Measurements from ENCODE around the gene RAB40A. TPM values are rescaled to one million over a fixed set of nuclear protein-coding genes. Genes with fewer than 3 reads are reported as not detected.

Gene RAB40A, protein sequence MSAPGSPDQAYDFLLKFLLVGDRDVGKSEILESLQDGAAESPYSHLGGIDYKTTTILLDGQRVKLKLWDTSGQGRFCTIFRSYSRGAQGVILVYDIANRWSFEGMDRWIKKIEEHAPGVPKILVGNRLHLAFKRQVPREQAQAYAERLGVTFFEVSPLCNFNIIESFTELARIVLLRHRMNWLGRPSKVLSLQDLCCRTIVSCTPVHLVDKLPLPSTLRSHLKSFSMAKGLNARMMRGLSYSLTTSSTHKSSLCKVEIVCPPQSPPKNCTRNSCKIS
- total RNA-seq, result not detected in 2 replicates

DNA sequence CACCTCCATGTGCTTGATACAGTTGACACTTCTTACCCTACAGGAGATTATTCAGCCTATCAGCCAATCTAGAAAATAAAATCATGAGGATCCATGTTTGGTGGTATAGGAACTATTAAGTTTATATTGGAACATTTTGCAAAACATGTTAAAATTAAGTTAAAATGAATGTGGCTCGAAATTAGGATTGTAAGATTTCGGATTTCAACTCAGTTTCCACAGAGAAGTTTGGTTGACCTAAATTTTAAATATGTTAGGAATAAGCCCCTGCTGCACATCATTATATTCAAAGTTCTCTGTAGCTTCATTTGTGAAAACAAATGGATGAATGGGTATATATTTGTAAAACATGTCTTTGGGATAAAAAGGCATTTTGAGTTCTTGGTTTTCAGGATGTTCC, at the start of gene RAB40A:
RAB40A (minus strand) TSS at position 101 of the 400 bp plus-strand sequence. CDS start 18,733 bp downstream, outside the sequence.
- no peak for DNase-seq (ENCODE audit: low read depth, low spot score)

DNA sequence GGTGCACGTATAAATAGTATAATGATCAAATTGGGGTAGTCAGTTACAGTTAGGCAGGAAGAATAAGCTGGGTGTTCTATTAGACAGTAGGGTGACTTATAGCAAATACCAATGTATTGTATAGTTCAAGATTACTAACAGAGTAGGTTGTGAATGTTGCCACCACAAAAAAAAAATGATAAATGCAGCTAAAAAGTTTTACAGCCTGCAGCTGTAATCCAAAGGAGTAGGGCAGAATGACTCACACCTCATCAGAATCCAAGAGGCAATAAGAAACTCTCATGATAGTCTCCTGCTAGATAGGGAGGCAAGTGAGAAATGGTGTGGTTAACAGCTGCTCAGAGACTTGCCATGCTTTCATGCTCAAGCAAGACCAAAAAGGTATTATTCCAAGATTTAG, 46.5 kb upstream of the RAB40A start:
- DNase-seq (ENCODE audit: low read depth, low spot score), result no peak

DNA sequence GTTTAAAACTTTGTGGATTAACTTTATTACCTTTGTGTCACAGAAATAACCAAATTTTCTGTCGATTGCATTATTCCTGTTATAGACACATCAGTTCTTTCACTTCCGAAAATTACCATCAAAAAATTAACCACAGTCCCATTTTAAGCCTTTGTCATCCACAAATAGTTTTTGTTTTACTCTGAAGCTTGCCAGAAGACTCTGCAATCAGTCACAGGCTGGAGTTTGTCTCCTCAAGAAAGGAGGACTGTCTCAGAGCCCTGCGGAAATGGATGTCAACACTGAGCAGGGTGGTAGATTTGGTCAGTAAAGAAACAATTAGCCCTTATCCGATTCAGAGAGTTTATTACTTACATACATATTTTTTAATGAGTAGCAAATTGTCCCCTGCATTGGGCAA, 45.9 kb upstream of the RAB40A start:
- DNase-seq (ENCODE audit: low read depth, low spot score), result no peak

DNA sequence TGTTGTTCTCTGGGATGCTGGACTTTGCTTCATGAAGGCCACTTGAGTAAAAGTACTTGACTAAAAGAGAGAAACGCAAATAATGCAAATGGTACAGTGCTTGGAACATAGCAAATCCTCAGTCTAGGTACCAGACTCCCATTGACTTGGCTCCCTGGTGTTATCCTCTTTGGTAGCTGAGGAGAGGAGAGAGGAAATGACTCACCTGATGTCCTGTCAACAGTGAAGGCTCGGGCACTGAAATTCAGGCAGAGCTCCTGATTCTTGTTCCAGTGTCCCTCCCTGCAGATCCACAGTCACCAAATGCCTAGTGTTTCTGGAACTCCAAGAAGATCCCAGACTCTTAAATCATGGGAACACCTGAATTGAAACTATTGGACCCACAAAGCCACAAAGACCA, 43.5 kb upstream of the RAB40A start:
- no peak for DNase-seq (ENCODE audit: low read depth, low spot score)

DNA sequence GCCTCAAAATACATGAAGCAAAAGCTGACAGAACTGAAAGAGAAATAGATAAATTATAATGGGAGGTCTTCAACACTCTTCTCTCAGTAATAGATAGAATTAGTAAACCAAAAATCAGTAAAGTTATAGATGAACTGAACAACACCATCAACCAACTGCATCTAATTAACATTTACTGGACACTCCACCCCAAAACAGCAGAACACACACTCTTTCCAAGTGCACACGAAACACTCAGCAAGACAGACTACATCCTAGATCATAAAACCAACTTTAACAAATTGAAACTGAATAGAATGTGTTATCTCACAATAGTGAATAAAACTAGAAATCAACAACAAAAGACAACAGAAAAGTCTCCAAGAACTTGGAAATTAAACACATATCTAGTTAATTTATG, 41.0 kb upstream of the RAB40A start:
- no peak for DNase-seq (ENCODE audit: low read depth, low spot score)

DNA sequence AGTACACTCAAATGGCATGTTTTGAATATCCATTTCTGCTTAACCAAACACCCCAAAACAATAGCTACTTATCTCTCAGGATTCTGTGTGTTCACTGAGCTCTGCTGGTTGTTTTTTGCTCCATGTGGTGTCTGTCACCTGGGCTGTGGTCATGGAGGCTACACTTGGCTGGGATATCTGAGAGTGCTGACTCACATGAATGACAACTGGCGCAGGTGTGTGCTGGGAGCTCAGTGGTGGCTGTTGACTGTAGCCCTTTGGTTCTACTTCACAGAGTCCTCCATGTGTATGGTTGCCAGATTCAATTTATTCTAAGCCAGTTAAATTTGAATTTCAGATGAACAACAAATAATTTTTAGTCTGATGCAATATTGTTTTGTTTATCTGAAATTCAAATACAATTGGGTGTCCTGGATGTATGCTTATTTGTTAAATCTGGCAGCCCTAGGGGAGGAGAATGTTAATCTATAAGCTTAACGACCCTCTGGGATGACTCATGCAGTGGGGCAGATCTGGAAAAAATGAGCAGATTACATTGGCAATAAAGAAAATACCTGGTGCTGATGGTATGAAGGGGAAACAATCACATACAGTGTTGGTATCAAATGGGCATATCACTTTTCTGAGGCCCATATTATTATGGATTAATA, 37.8 kb upstream of the RAB40A start:
- no peak for DNase-seq (ENCODE audit: low read depth, low spot score)

DNA sequence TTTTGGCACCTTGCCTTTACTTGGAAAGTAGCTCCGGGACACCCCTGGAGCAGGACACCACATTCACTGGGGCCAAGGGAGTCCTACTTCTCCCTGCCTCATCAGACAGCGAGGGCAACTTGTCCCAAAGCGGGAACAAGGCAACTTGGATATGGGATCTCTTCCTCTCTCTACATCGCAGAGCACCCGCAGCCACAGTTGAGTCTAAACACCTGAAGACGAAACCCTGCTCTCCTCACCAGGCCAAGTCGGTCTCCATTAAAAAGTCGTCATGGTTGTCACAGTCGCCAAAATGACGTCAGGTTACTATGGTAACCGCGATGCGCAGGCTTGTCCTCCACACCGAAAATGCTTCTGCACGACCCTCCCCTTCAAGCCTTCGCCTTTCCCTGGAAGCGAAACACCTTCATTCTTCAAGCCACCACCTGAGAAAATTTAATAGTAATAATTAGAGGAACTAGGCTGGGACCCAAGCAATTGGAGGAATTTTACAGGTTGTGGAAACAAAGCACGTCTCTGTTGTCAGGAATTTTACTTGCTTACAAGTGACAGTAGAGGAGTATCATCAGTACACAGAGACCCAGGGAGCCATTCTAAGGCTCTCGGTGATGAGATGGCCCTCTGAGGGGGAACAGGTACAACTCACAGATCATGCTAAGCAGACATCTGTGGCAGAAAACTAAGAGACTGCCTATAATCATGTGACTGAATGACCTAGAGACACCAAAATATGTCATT, 35.6 kb upstream of the RAB40A start:
- peak; percentile 19 for DNase-seq (ENCODE audit: low read depth, low spot score)

DNA sequence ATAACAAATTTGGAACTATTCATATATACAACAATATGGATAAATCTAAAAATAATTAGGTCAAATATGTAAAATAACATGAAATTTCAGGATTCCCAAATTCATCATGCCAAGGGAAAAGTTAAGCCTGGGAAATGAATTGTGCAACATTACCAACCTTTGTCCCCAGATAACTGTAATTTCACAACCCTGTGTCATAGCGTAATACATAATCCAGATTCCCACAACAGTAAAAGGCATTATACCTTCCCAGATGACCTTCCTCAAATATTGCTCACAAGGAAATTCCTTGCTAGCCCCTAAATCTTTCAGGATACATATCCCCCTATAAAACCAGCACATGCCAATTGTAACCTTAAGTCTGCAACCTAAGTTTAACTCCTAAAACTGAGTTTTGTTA, 32.9 kb upstream of the RAB40A start:
- DNase-seq (ENCODE audit: low read depth, low spot score), result no peak

DNA sequence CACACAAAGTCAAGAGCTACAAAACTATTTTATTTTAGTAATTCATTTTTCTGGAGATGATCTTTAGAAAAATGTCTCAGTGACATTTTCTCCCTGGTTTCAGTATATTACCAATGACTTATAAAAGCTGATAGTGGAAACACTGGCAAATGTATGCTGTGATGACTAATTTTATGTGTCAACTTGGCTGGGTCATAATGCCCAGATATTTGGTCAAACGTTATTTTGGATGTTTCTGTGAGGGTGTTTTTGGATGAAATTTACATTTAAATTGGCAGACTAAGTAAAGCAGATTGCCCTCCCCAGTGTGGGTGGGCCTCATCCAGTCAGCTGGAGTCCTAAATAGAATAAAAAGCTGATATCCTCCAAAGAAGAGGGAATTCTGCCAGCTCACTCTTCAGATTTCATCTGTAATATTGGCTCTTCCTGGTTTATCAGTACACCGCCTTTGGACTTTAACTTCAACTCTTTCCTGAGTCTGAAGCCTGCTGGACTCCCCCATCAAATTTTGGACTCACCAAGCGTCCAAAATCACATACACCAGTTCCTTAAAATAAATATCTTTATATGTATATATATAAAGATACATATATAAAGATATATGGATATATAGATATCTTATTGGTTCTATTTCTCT, 31.2 kb upstream of the RAB40A start:
- no peak for DNase-seq (ENCODE audit: low read depth, low spot score)

DNA sequence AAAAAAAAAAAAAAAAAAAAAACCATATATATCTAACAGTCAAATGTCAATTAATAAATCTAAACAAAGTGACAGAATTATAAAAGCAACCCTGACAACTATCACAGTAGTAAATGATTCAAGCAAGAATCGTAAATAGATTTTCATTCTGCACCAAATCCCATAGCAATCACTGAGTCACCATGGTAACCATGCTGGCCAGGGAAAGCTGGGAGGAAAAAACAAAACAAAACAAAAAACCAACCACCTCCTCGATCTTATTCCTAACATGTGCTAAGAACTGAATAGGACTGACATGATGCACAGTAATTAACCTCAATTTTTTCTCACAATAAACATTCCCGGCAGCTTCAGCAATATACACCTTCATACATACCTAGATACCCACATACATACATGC, 30.6 kb upstream of the RAB40A start:
- DNase-seq (ENCODE audit: low read depth, low spot score), result no peak

DNA sequence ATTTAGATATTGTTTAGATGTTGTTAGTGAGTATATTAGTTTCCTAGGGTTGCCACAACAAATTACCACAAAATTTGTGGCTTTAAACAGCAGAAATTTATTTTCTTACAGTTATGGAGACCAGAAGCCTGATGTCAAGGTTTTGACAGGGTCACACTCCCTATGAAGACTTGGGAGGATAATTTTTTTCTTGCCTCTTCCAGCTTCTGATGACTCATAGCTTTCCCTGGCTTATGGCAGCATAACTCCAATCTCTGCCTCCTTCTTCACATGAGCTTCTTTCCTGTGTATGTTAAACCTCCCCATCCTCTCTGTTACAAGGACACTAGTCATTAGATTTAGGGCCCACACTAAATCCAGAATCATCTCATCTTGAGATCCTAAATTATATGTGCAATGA, 20.9 kb upstream of the RAB40A start:
- DNase-seq (ENCODE audit: low read depth, low spot score), result no peak

DNA sequence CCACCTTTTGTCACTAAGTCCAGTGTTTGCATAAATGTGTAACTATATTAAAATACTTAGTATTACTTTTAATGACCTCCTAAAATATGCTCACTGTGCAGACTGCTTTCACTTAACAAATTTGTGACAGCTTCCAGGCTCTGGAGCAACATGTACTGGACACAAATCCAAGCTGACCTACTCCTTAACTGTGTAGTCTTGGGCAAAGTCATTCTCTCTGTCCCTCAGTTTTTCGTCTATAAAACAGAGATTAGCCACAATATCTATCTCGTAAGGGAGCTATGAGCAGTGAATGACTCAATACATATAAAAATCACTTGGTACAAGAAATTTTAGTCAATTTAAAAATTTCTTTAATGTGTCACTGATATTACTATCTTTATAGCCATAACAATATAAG, 20.4 kb upstream of the RAB40A start:
- DNase-seq (ENCODE audit: low read depth, low spot score), result no peak

DNA sequence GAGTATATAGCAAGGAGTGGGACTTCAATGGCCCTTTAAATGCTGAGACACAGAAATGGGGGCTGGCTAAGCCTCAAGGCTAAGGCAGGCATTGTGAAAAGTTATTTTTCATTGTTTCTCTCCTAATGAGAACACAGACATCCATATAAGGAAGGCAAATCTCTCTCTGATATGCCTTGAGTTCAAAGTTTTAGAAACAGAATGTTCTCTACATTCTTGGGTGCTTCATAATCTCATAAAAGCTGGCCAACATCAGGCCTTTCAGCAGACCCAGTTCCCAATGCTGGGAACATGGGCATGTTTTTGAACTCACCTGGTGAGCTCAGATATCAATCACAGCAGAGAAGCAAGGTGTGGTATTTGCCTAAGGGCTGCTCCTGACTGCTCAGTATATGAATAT, 19.4 kb upstream of the RAB40A start:
- DNase-seq (ENCODE audit: low read depth, low spot score), result no peak

DNA sequence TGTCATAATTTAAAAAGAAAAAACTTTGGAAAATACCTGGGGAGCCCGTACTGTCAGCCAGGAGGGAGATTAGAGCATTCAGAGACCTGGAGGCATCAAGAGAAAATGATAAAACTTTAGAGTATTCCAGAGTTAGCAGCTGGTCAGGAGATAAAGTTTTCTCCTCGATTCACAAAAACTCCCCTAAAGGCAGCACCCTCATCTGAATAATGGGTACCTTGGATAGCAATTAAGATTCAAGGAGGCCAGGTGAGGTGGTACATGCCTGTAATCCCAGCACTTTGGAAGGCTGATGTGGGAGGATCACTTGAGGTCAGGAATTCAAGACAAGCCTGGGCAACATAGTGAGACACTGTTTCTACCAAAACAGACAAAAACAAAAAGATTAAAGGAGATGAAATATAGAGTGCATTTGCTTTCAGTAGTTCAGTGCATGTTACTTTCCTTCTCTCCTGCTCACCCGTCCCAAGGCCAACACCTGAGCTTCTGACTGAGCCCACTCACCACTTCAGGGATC, 18.6 kb upstream of the RAB40A start:
- no peak for DNase-seq (ENCODE audit: low read depth, low spot score)

DNA sequence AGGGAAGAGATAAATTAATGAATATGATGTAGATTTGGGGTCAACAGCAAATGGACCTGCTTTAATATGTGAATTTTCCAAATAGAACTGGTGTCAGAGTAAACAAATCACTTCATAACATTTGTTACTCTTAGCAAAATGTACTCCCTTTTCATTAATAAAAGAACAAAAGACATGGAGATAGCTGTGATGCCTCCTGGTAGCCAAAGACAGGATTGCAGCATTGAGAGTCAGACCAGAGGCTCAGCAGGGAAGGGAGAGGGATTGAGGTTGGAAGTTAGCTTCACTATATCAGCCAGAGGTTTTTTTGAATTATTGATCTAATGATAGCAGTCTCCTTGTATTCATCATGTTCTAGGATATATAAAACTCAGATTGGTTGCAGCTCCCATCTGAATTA, 17.4 kb upstream of the RAB40A start:
- DNase-seq (ENCODE audit: low read depth, low spot score), result no peak

DNA sequence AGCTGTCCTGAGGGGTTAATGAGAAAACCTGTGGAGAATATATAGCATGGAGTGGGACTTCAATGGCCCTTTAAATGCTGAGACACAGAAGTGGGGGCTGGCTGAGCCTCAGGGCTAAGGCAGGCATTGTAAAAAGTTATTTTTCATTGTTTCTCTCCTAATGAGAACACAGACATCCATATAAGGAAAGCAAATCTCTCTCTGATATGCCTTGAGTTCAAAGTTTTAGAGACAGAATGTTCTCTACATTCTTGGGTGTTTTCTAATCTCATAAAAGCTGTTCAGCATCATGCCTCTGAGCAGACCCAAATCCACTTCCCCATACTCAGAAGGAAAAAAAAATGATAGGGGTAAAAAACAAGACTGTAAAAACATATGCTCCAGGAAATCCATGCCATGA, 16.8 kb upstream of the RAB40A start:
- no peak for DNase-seq (ENCODE audit: low read depth, low spot score)

DNA sequence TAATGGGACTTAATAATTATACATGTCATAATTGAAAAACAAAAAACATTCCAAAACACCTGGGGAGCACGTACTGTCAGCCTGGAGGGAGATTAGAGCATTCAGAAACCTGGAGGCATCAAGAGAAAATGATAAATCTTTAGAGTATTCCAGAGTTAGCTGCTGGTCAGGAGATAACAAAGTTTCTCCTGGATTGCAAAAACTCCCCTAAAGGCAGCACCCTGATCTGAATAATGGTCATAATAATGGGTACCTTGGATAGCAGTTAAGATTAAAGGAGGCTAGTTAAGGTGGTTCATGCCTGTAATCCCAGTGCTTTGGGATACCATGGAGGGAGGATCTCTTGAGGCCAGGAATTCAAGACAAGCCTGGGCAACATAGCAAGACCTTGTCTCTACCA, 15.9 kb upstream of the RAB40A start:
- DNase-seq (ENCODE audit: low read depth, low spot score), result no peak

DNA sequence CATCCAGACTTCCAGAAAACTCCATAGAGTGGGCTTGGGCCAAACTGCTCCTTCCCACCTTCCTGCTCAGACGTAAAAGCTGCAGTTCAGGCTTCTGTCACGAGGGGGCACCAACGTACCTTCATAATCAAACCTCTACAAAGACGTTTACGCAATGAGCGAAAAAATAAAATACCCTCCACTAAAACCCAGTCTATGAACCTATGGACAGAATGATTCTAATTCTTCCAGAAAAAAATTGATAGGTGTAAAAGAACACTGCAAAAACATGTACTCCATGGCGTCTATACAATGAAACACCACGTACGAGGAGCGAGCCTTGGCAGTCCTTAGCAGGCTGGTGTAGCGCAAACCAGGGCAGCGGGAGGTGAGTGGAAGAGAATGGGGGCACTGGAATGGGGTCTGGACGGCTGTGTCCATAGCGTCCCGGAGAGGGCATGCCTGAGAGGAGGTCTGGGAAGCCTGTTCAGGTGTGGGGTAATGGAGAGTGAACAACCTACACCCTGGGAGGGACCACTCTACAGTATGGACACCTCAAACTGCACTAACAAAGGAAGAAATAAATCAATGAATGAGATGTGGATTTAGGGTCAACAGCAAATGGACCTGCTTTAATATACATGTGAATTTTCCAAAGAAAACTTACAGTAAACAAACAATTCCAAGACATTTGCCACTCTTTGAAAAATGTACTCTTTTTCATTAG, 14.4 kb upstream of the RAB40A start:
- DNase-seq (ENCODE audit: low read depth, low spot score), result peak; percentile 11

DNA sequence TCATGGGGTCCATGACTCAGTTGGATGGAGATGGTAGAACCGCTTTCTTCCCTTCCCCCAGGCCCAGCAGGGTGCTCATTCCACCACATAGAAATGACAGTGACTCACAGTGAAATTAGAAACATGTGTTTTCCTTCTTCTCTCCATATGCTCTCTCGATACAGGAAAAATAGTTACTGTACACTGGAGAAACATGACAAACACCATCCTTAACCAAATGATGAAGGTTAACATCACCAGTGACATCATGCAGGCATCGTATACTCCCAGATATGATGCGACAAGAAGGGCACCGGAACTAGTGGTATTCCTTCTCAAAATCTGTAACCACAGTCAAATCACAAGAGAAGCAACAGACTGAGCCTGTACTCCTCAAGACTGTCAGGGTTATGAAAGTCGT, 11.7 kb upstream of the RAB40A start:
- no peak for DNase-seq (ENCODE audit: low read depth, low spot score)

DNA sequence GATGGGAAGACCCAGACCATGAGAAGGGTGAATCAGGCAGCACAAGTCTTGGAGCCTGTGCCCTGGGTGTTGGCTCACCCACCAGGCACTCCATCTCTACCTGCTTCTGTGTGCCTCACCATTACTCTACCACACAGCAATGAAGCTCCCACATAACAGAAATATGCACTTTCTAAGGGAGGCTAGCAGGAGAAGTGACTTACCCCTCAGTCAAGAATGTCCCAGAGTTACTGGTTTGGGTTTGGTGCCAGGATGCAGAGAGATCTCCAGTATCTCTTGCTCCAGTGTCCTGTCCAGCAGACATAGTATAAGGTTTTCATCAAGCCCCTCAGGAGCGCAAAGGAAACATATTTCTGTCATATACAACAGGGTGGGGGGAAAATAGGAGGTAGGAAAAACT, 11.3 kb upstream of the RAB40A start:
- no peak for DNase-seq (ENCODE audit: low read depth, low spot score)

DNA sequence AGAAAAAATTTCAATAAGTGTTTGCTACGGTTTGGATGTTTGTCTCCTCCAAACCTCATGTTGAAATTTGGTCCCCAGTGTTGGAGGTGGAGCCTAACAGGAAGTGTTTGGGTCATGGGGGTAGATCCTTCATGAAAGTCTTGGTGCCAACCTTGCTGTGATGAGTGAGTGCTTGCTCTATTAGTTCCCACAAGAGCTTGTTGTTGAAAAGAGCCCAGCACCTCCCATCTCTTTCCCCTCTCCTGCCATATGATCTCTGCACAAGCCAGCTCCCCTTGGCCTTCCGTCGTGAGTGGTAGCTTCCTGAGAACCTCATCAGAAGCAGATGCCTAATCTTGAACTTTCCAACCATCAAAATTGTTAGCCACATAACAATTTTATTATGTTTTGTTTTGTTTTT, 10.3 kb upstream of the RAB40A start:
- DNase-seq (ENCODE audit: low read depth, low spot score), result no peak
